SK-N-SH treated with all-trans-retinoic acid at 6 μM for 48 hours (cell line): ENCODE measurements around the gene SDK1.

Source experiments
- GLIS3 ChIP-seq: fragments of 250-450 bp; sonication (Bioruptor Pico); IDR thresholded peaks from 2 replicates; pipeline ENCODE4 v1.5.0; 2020; ENCODE audit warnings: mild to moderate bottlenecking, moderate library complexity
- PPARA ChIP-seq: fragments of 250-450 bp; sonication (Bioruptor Pico); IDR thresholded peaks from 2 replicates; pipeline ENCODE4 v1.5.0; 2020; ENCODE audit warnings: mild to moderate bottlenecking, borderline replicate concordance
- ZC3H10 ChIP-seq: fragments of 250-450 bp; sonication (Bioruptor Pico); IDR thresholded peaks from 2 replicates; pipeline ENCODE4 v1.5.1; 2021; ENCODE audit warnings: mild to moderate bottlenecking, moderate library complexity
- ZNF565 ChIP-seq: fragments of 450-650 bp; formaldehyde crosslinking; conservative IDR thresholded peaks from 2 replicates; pipeline ENCODE4 v1.5.0; 2020; ENCODE audit warnings: low read depth, mild to moderate bottlenecking, moderate library complexity
- ZNF70 ChIP-seq: fragments of 450-650 bp; formaldehyde crosslinking; IDR thresholded peaks from 2 replicates; pipeline ENCODE4 v1.5.0; 2020; ENCODE audit warnings: mild to moderate bottlenecking, moderate library complexity
- TF ChIP-seq, protein P1 (sequence below): fragments of 250-450 bp; sonication (Bioruptor Pico); IDR thresholded peaks from 2 replicates; pipeline ENCODE4 v1.5.0; 2020; ENCODE audit warnings: mild to moderate bottlenecking, moderate library complexity

DNA sequence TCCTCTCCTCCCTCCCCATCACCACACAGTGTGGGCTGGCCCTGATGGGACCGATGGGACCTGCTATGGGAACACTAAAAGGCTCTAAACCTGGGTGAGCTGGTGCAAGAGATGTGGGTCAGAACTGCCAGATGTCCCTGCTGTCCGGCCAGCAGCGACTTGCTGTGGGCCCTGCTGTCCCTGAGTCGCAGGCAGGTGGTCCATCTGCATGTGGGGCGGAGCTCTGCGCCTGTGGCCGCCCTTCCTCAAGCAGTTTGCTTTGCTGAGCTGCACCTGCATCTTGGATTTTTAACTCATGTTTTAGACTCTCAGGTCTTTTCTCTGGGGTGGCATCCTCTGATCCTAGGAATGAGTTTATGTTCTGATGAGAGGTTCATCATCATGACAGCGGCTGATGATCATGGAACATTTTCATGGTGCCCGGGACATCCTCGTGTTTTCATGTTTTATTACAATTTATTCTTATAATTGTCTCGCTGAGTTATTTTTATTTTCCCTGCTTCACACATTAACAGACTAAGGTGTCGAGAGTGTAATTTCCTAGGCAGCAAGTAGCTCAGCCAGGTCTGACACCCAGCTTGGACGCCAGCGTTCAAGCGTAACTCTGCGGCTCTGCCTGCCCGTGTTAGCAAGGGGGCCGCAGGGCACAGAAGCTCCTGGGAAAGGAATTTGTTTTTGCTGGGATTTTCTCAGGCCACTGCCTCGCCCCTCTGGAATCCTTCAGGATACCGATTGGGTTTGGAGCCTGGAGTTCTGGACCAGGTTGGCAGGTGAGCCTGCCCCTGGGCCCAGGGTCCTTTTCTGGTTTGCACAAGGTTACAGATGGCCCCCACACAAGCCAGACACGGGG is 765.8 kb downstream of the SDK1 start:
- TF ChIP-seq ZNF565 (CRISPR knock-in tag) = no peak
- TF ChIP-seq, protein P1, sequence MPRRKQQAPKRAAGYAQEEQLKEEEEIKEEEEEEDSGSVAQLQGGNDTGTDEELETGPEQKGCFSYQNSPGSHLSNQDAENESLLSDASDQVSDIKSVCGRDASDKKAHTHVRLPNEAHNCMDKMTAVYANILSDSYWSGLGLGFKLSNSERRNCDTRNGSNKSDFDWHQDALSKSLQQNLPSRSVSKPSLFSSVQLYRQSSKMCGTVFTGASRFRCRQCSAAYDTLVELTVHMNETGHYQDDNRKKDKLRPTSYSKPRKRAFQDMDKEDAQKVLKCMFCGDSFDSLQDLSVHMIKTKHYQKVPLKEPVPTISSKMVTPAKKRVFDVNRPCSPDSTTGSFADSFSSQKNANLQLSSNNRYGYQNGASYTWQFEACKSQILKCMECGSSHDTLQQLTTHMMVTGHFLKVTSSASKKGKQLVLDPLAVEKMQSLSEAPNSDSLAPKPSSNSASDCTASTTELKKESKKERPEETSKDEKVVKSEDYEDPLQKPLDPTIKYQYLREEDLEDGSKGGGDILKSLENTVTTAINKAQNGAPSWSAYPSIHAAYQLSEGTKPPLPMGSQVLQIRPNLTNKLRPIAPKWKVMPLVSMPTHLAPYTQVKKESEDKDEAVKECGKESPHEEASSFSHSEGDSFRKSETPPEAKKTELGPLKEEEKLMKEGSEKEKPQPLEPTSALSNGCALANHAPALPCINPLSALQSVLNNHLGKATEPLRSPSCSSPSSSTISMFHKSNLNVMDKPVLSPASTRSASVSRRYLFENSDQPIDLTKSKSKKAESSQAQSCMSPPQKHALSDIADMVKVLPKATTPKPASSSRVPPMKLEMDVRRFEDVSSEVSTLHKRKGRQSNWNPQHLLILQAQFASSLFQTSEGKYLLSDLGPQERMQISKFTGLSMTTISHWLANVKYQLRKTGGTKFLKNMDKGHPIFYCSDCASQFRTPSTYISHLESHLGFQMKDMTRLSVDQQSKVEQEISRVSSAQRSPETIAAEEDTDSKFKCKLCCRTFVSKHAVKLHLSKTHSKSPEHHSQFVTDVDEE (CRISPR knock-in tag) = no peak
- TF ChIP-seq PPARA (CRISPR knock-in tag) = no peak
- no peak for TF ChIP-seq GLIS3
- TF ChIP-seq ZNF70 (CRISPR knock-in tag) = no peak
- no peak for TF ChIP-seq ZC3H10 (CRISPR knock-in tag)
